GM12875 (cell line): ENCODE measurements around the gene SNCAIP.

ENCODE experiments used
- H3K4me3 ChIP-seq: one replicate; pipeline ENCODE4 v1.5.1; 2011; ENCODE audit warnings: low read depth, low read length, control low read depth
- CTCF ChIP-seq: IDR thresholded peaks from 2 replicates; pipeline ENCODE4 v1.5.1; 2011; ENCODE audit warnings: low read depth, mild to moderate bottlenecking, control low read depth, inconsistent platforms, low read length, moderate library complexity, borderline replicate concordance; ENCODE audit not compliant: insufficient read depth

The SNCAIP gene

GRCh38 chr5:122431298-122431697 is 119.3 kb downstream of the SNCAIP start:
- no peak for TF ChIP-seq CTCF
- no peak overlapping the region for H3K4me3 ChIP-seq

GRCh38 chr5:122434205-122434970 is 122.4 kb downstream of the SNCAIP start:
- no peak overlapping the region for H3K4me3 ChIP-seq
- TF ChIP-seq CTCF, result no peak

- no peak overlapping the region for H3K4me3 ChIP-seq
- TF ChIP-seq CTCF, result no peak
Measured at GRCh38 chr5:122435234-122435633, 123.2 kb downstream of the SNCAIP start.

- TF ChIP-seq CTCF, result no peak
- H3K4me3 ChIP-seq, result no peak overlapping the region
Measured at GRCh38 chr5:122435761-122436160, 123.7 kb downstream of the SNCAIP start.

- H3K4me3 ChIP-seq, result no peak overlapping the region
- no peak for TF ChIP-seq CTCF
Measured at GRCh38 chr5:122436615-122437014, 124.6 kb downstream of the SNCAIP start.

GRCh38 chr5:122439645-122440044 is 127.6 kb downstream of the SNCAIP start:
- TF ChIP-seq CTCF, result no peak
- H3K4me3 ChIP-seq, result no peak overlapping the region

GRCh38 chr5:122442938-122443337 is 130.9 kb downstream of the SNCAIP start:
- H3K4me3 ChIP-seq, result no peak overlapping the region
- no peak for TF ChIP-seq CTCF
